HG03457 (cell line): ENCODE results near the gene FOSL2.

Experiments
- ATAC-seq: cut with Tn5 transposase; IDR thresholded peaks from one replicate; pipeline ENCODE4 v1.9.1; 2021; ENCODE audit warnings: moderate number of reproducible peaks; ENCODE audit not compliant: unreplicated experiment

The FOSL2 gene

GRCh38 chr2:28394331-28394877, 1.7 kb downstream of the FOSL2 start:
- no peak for ATAC-seq

DNA sequence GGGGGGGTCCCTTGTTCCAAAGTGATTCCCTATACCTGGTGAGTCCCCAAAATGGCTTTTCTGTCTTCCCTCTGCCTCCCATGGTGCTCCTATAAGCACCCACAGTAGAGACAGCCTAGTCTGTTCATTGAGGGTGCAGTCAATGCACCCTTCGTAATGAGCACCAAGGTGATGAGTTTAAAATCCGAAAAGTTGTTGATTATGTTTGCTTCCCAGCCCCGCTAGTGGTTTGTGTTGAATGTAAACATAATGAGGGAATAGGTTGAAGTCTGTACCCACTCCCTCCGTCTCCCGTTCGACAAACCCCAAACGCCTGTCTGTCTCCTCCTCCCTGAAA, 2.3 kb downstream of the FOSL2 start:
- no peak for ATAC-seq

- ATAC-seq, result no peak
Observed at GRCh38 chr2:28395334-28396061, 2.8 kb downstream of the FOSL2 start.

DNA sequence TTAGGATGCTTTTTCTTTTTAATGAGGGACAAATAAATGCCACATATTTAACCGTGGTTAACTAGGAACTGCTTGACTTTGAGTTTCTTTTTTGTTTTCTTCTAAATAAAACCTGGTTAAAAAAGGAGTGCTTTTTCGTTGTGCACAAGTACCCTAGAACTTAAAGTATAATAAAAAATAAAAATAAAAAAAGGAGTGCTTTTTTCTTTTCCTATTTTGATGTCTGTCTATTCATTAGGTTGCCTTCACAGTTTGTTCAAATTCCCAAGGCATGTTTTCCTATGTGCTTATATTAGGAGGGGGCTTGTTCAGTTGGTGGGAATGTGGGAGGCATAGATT, 4.4 kb downstream of the FOSL2 start:
- no peak for ATAC-seq

DNA sequence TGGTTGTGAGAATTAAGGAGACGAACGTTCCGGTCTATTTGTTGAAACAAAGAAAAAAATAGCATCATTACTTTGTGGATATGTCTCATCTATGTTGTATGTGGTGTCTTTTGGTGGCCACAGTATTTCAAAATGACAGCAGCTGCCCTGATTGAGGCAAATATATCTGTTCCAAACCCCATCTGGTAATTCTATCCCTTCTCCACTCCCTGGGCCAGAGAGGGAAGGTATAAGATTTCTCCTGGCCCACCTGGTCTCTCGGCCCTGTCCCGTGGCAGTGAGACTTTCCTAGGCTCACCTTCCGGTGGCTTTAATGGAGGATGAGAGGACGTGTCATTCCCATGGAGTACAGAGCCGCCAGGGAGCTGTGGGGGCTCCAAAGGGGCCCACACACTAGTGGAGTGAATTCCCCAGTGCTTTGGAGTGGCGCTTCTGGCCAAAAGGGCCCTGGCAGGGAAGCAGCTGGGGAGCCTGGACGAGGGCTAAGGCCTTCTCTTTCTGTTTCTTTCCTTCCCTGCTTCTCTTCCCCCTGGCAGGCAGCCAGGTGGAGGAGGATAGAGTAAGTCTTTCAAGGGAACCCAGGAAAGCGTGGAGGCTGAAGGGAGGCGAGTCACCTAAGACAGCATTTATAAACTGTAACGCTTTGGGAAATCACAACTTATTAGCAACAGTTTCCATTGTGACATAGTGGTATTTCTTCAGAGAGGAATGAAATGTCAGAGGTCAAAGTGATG, 5.6 kb downstream of the FOSL2 start:
- no peak for ATAC-seq

DNA sequence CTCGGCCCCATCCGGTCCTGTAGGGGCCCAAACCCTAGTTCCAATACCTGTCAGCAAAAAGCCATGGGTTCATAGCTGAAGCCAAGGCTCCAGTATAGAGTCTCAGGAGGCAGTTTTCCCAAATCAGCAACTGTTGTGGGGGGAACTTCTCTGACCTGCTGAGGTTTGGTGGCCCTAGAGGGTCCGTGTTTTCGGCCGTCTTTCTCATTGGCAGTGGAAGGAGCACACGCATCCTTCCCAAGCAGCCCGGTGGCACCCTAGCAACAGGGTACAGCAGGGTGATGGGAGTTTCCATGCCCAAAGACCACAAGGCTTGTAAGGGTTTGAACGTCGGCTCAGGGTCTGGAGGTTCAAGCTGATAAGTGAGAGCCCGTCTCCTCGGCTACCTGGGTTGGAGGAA, 6.6 kb downstream of the FOSL2 start:
- no peak for ATAC-seq

- ATAC-seq, result no peak
Observed at GRCh38 chr2:28399956-28400355, 7.3 kb downstream of the FOSL2 start.

DNA sequence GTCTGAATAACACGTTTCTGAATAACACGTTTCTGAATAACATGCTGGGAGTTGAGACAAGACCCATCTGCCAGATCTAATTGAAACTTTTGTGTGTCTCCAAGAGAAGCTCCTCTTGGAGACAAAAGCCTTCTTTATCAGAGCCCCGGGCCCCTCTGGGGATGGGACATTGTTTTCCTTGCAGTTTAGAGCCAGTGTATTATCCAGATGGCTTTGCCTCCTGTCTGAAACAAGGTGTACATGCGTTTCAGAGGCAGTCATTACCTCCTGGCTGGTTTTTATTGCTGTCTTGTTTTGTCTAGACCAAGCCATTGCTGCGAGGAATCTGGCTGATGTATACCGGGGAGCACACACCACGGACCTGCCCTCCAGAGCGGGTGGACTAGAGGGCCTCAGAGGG, 7.8 kb downstream of the FOSL2 start:
- no peak for ATAC-seq

DNA sequence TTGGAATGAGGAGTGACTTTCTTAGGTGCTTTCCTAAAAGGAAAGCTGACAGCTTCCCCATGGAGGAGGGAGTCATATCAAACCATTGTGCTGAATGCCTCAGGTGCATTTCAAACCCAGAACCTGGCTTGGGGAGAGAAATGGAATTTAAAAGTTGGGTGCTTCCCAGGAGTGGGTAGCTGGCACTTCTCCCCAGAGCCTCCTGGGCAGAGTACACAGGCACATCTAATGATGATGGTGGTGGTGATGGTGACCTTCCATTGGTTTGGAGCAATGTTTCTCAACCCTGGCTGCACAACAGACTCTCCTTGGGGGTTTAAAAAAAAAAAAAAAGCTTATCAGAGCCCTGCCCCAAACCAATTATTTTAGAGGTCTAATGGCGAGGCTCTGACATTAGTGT, 8.3 kb downstream of the FOSL2 start:
- ATAC-seq, result no peak

DNA sequence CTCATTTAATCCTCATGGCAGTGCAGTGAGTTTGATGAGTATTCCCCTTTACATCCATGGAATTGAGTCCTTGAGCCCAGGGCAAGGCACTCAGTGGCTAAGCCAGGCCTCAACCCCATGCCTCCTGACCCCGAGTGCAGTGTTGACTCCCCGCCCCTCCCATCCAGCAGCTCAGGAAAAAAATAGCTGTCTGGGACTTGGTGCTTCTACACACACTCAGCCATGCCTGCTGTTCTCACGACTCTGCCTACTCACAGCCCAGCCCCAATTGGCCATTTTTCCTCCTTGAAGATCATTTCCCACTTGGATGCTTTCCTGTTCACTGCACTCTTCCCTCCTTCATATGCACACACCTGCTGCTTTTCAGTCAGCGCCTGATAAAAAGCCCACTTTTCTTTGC, 8.8 kb downstream of the FOSL2 start:
- no peak for ATAC-seq

GRCh38 chr2:28401948-28402550, 9.4 kb downstream of the FOSL2 start:
- no peak for ATAC-seq

DNA sequence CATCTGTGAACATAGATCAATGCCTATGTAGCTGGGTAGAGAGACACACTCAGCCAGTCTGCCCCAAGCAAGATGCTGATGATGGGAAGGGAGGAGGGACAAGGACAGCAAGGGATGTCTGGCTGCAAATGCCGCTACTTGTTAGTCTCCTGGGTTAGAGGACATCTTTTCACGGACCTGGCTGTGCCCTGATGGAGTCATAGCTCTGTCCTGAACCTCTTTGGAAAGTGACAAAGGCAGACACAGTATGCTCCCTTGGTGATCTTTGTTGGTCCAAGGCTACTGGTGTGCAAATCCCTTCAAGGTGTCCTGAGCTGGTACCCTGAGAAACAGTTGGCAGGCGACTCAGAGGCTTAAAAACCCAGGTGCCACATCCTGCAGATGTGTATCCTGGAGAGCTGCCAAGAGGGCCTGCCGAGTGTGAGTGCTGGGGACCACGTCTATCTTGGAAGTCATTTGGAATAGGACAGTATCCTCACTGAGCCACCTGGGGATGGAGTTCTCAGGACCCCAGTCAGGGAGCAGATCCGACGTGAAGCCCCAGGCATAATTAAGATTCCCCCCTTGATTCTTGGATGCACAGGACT, 10.8 kb downstream of the FOSL2 start:
- no peak for ATAC-seq

DNA sequence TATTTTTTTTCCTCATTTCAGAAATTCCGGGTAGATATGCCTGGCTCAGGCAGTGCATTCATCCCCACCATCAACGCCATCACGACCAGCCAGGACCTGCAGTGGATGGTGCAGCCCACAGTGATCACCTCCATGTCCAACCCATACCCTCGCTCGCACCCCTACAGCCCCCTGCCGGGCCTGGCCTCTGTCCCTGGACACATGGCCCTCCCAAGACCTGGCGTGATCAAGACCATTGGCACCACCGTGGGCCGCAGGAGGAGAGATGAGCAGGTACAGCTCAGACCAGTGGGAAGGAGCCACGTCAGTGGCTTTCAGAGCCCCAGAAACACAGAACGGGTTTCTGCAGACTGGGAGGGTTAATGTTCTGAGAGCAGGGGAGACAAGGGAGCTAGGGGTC, 11.4 kb downstream of the FOSL2 start:
- ATAC-seq, result no peak

DNA sequence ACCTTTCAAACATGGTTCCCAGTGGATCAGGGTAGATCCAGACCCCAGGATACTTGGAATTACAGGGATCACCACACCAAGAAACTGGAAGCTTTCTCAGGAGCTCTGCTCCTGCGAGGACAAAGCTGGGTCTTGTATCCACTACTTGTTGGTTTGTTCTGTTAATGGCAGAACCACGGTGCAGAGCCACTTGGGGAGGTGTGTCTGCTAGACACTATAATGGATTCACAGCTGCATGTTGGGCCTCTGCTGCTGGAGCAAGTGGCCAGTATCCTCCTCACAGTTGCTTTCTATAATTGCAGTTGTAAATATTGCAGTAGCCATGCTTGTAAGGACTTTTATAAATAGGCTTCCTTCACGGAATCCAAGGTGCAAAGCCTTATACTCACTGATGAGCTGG, 12.9 kb downstream of the FOSL2 start:
- ATAC-seq, result no peak

DNA sequence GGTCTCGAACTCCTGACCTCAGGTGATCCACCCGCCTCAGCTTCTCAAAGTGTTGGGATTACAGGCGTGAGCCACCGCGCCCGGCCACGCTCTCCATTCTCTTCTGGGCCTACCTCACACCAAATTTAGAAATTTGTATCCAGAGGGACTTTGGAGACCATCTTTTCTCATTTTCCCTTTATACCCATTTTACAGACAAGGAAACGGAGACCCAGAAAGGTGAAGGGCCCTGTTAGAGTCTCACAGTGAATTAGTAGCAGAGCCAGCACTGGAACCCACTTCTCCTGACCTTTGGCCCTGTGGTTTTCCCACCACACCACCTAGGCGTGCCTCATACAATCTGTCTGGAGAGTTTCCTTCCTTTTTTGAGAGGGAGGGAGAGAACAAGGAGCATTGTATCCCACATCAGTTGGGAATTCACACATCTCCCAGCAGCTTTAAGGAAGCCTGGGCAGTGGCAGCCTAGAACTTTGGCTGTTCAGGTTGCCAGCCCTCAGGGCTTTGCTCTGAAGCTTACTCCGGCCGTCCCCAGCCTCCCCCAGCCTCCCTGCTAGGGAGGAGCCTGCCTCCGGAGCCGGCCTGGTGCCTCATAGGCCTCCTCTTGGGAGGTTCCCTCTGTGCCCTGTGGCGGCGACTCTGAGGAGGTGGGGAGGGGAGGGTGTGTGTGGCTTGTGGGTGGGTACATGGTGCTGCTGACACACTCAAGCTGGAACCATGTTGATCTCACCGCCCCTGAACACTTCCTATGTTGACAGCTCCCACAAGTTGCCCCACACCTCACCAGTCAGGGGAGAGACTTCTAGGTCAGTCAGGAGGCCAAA, 13.8 kb downstream of the FOSL2 start:
- no peak for ATAC-seq

DNA sequence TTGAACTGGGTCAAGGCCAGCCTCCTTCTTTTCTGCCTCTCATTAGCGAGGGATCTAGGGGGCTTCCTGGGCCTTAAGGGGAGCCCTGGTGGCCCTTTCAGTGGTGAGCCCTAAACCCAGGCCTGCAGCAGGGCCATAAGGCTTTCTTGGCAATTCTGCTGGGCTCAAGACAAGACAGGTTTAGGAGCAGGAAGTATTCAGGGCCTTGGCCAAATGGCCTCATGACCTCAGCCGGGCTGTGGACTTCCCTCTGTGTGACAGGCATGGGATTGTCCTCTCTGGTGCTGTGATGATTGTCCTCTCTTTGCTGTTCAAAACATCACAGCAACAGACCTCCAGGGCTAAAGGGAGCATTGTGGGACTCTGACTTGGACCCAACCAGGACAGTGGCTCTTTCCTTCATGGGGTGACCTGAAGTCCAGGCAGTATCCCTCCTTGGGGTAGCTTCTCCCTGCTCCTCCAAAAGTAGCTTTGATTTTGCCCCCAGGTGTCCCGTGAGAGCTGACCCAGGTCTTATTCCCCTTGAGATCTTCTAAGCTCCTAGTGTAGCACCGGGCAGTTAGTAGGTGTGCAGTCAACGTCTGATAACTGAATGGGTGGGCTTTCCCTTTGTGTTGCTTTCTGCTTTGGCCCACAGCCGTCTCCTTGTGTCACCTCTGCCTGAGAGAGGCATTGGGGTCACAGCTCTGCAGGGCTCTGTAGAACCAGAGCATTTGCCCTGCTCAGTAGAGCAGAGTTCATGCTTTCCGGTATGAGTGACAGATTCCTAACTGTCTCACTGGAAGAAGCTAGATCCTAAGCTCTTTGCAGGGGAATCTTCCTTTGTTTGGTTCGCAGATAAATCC, 14.7 kb downstream of the FOSL2 start:
- ATAC-seq, result no peak

DNA sequence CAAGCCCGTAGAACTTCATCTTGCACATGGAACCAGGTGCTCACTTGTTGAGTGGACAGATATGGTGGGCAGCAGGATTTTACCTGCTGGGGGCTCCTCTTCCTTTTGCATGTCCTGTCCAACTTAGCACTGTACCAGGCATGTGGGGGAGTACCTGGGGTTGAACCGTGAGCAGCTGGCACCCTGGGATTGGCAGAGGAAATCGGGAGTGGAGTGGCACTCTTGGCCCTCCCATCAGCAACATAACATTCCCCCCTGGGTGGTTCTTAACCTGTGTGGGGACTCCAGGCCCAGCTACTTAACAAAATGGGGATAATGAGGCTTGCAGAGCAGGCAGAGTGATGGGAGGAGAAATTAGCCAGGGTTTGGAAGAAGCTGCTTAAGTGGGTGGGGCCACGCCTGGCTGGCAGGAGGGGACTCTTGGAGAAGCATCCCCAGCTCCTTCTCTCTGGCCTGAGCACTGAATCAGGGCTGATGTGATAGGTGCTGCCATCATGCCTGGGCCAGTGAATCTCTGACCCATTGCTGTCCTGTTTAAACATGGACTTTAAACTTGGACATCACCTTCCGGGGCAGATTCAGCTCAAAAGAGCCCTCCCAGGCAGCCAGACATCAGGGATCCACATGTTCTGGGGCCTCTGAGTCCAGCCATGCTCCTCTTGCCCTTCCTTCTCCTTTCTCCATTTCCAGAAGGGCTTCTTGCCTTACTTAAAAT, 15.5 kb downstream of the FOSL2 start:
- no peak for ATAC-seq

GRCh38 chr2:28408764-28409599, 16.3 kb downstream of the FOSL2 start:
- no peak for ATAC-seq
